C4-2B (cell line): ENCODE data around the gene LIPM.

ENCODE experiments used
- H3K27ac ChIP-seq: fragments of 450-650 bp; 2 replicates; pipeline ENCODE4 v1.5.1; 2017
- ZFX ChIP-seq: fragments of 450-650 bp; IDR thresholded peaks from 2 replicates; pipeline ENCODE4 v1.6.1; 2017
- TF ChIP-seq, protein P1 (sequence below): fragments of 450-650 bp; conservative IDR thresholded peaks from 2 replicates; pipeline ENCODE4 v1.5.1; 2017; ENCODE audit warnings: mild to moderate bottlenecking

The LIPM gene, protein sequence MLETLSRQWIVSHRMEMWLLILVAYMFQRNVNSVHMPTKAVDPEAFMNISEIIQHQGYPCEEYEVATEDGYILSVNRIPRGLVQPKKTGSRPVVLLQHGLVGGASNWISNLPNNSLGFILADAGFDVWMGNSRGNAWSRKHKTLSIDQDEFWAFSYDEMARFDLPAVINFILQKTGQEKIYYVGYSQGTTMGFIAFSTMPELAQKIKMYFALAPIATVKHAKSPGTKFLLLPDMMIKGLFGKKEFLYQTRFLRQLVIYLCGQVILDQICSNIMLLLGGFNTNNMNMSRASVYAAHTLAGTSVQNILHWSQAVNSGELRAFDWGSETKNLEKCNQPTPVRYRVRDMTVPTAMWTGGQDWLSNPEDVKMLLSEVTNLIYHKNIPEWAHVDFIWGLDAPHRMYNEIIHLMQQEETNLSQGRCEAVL

DNA sequence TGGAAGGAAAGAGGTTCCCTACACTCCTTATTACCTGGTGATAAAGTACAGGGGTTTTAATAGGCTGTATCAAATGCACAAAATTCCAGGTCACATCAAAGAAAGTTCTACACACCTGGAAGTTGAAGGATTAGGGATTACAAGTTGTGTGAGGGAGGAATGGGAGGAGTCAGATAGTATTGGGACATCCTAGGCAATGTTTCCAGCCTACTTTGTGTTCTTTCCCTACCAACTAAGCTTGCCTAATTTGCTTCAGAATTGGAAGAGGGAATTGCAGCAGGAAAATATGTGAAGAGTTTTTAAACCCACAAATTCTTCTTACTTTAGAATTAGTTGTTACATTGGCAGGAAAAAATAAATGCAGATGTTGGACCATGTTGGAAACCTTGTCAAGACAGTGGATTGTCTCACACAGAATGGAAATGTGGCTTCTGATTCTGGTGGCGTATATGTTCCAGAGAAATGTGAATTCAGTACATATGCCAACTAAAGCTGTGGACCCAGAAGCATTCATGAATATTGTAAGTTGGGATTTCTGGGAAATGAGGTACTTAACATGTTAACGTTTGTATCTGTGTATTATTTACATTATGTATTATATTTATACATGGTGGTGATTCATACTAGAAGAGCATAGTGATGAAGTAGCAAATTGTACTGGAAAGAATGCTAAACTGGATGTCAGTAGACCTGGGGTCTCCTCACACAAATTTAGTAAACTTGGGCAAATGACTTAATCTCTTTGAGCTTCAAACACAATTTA, at the start of gene LIPM:
LIPM (plus strand) TSS at position 208 of the 763 bp plus-strand sequence; CDS start at position 375, 167 bp downstream.
- TF ChIP-seq, protein P1, sequence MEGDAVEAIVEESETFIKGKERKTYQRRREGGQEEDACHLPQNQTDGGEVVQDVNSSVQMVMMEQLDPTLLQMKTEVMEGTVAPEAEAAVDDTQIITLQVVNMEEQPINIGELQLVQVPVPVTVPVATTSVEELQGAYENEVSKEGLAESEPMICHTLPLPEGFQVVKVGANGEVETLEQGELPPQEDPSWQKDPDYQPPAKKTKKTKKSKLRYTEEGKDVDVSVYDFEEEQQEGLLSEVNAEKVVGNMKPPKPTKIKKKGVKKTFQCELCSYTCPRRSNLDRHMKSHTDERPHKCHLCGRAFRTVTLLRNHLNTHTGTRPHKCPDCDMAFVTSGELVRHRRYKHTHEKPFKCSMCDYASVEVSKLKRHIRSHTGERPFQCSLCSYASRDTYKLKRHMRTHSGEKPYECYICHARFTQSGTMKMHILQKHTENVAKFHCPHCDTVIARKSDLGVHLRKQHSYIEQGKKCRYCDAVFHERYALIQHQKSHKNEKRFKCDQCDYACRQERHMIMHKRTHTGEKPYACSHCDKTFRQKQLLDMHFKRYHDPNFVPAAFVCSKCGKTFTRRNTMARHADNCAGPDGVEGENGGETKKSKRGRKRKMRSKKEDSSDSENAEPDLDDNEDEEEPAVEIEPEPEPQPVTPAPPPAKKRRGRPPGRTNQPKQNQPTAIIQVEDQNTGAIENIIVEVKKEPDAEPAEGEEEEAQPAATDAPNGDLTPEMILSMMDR, result no peak
- TF ChIP-seq ZFX, result no peak
- H3K27ac ChIP-seq, result no peak within 1 kb of the TSS

DNA sequence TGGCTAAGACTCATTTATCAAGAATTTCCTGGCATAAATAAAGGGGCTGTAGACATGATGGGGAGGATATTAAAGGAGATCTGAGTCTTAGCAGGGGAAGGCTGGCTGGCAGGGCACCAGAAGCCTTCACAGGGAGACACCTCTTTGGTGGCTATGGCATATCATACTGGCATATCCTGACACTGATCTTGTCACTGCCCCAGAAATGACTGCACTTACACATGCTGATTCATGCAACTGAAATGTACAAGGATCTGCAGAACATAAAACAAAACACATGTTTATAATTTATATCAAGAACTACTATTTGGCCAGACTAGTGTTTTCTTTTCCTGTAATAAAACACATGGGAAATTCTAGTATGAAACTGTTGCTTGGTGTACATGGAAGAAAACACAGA, 48.2 kb upstream of the LIPM start:
- no peak for TF ChIP-seq ZFX
- TF ChIP-seq, protein P1, result no peak
- no peak overlapping the region for H3K27ac ChIP-seq

DNA sequence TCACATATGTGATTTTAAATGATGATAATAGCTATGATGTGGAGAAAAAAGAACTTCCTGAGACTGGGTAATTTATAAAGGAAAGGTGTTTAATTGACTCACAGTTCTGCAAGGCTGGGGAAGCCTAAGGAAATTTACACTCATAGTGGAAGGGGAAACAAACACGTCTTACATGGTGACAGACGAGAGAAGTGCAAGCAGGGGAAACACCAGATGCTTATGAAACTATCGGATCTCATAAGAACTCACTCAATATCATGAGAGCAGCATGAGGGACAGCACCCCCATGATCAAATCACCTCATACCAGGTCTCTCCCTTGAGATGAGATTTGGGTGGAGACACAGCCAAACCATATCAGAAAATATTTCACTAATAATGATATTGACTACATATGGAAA, 46.8 kb upstream of the LIPM start:
- H3K27ac ChIP-seq, result no peak overlapping the region
- TF ChIP-seq ZFX, result no peak
- TF ChIP-seq, protein P1, result no peak

DNA sequence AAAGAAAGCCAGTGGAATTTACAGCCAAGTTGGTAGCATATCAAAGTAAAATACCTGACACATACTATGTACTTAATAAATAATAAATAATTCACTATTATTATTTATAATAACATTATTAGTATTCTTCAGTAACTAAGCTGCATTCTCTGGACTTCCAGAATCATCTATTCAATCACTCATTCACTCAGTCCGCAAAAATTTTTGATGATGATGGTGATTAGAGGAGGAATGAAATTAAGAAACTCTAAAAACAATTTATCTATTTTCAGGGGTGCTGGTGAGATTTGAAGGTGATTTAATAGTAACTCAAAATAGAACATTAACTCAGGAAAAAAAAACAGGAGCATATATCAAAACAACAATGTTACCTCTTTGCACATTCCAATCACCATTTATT, 45.9 kb upstream of the LIPM start:
- TF ChIP-seq ZFX, result no peak
- TF ChIP-seq, protein P1, result no peak
- no peak overlapping the region for H3K27ac ChIP-seq

DNA sequence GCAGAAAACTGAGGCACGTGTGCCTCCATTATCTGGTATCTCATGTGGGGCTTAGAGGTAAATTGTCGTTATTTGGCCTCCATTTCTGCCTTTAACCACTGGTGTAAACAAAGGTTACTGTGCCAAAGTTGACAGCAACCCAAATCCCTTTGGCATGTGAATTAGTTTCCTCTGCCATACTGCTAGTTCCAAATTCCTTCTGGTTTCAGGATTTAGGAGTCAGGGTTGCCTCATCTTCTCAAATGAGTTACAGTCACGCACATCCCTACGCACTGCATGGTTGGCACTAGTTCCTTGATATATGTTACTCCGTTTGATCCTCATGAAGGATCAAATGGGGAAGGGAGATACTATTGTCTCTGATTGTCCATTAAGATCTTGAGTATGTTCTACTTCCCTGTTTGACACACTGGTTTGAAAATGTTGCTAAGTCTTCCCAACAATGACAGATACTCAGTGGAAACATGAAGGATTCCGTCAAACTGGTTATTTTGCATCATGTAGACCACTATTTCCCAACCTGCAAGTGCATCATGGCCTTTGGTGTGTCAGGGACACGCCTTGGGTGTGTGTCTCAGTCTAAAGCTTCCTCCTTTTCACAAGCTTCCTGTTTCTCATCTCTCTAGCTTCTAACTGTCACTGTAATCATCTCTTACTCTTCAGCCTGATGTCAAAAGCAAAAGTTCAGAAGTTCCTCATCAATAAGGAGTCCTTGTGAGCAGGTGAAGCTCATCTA, 43.0 kb upstream of the LIPM start, which contains the start of gene LIPN:
LIPN (plus strand) TSS at position 655 of the 736 bp plus-strand sequence. CDS start 1,386 bp downstream, outside the sequence.
- H3K27ac ChIP-seq, result no peak within 1 kb of the TSS
- TF ChIP-seq ZFX, result no peak
- TF ChIP-seq, protein P1, result no peak

DNA sequence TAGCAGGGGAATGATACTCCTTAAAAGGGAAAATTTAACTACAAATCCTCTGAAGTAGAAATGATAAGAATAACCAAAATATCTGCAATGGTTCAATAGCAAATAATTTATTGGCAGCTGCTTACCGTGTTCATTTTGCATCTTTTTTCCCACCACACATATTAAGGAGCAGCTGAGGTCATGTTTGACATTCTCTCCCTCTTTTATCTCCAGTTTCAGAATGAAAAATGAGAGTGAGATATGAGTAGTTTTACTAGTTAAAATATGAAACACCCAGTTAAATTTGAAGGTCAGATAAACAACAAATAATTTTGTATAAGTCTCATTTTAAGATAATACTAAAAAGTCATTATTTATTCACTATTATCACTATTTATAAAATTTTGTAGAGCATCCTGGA, 39.6 kb upstream of the LIPM start:
- no peak overlapping the region for H3K27ac ChIP-seq
- TF ChIP-seq, protein P1, result no peak
- TF ChIP-seq ZFX, result no peak
